HCT116 (cell line): ENCODE results near the gene IL18. TPM values are rescaled to one million over a fixed set of nuclear protein-coding genes. Genes with fewer than 3 reads are reported as not detected.

ENCODE experiments used
- ATAC-seq: fragments of 200-7000 bp; cut with Tn5 transposase; 2 replicates; pipeline ENCODE4 v1.9.1; 2020; ENCODE audit warnings: mild to moderate bottlenecking, moderate library complexity
- BruUV-seq: library from RNA; stranded (reverse); fragments of 400-500 nt; replicated peaks from 2 replicates; lab custom pipeline; 2021; lab: Mats Ljungman, UMichigan
- CTCF ChIA-PET: fragments of 300-600 bp; sonication (Branson Sonifier 250); formaldehyde crosslinking; loops from one replicate; lab custom pipeline; 2021; ENCODE audit warnings: antibody characterized with exemption; lab: Charles Lee
- POLR2A ChIA-PET: fragments of 300-600, 350-600 bp; sonication (Branson Sonifier 250); formaldehyde crosslinking; loops from one replicate; lab custom pipeline; 2021; ENCODE audit warnings: antibody characterized with exemption; lab: Charles Lee
- RAD21 ChIA-PET, 2 experiments: fragments of 300-600 bp; sonication (Branson Sonifier 250); formaldehyde crosslinking; loops; one replicate each; lab custom pipeline; 2023; ENCODE audit warnings: low total read pairs in 2 of 2; ENCODE audit not compliant: uncharacterized antibody in 2 of 2, unreplicated experiment in 2 of 2, low non-redundant PET in 1 of 2; lab: Charles Lee
- DNase-seq: peaks from one replicate; pipeline ENCODE4 v3.0.0-alpha.2; 2010; ENCODE audit warnings: low read depth, low spot score
- H2AFZ ChIP-seq: fragments of 200-600 bp; shearing (Covaris generic), sonication (generic); 2 replicates; pipeline ENCODE4 v1.6.1; 2017; ENCODE audit warnings: low read depth, mixed run types, mixed read lengths, antibody characterized with exemption, low read length; ENCODE audit not compliant: poor library complexity, severe bottlenecking
- H3K27ac ChIP-seq: 2 replicates; pipeline ENCODE4 v1.5.1; 2012; ENCODE audit warnings: low read depth, low read length
- H3K27me3 ChIP-seq: fragments of 200-600 bp; sonication (generic); 2 replicates; pipeline ENCODE4 v1.6.1; 2016; ENCODE audit warnings: mixed run types, low read length, mixed read lengths; ENCODE audit not compliant: insufficient read depth
- H3K36me3 ChIP-seq, 2 experiments: fragments of 200-500 bp in 1 of 2; fragments of 200-600 bp in 1 of 2; sonication (Bioruptor generic) in 1 of 2; sonication (generic) in 1 of 2; 2 replicates each; pipeline versions ENCODE4 v1.5.1 to v1.6.1; 2014 to 2016; ENCODE audit warnings: low read length in 2 of 2, inconsistent platforms in 1 of 2, mixed read lengths in 1 of 2, mixed run types in 1 of 2; ENCODE audit not compliant: insufficient read depth in 2 of 2, control insufficient read depth in 1 of 2
- H3K4me1 ChIP-seq, 2 experiments: fragments of 200-600 bp in 1 of 2; sonication (generic) in 1 of 2; 2 replicates each; pipeline versions ENCODE4 v1.5.1 to v1.6.1; 2012 to 2017; ENCODE audit warnings: low read length in 2 of 2, inconsistent platforms in 1 of 2, mild to moderate bottlenecking in 1 of 2, mixed read lengths in 1 of 2, mixed run types in 1 of 2, moderate library complexity in 1 of 2; ENCODE audit not compliant: insufficient read depth in 2 of 2, control insufficient read depth in 1 of 2
- H3K4me2 ChIP-seq: fragments of 200-600 bp; sonication (generic); 2 replicates; pipeline ENCODE4 v1.6.1; 2017; ENCODE audit warnings: mixed run types, low read length, mixed read lengths
- H3K4me3 ChIP-seq, 2 experiments: fragments of 200-600 bp in 1 of 2; sonication (generic) in 1 of 2; replicated peaks in 1 of 2; 2 replicates each; pipeline ENCODE4 v1.5.1; 2011 to 2016; ENCODE audit warnings: low read length in 2 of 2, control low read depth in 1 of 2, low read depth in 1 of 2, mild to moderate bottlenecking in 1 of 2, mixed read lengths in 1 of 2, mixed run types in 1 of 2
- H3K79me2 ChIP-seq: fragments of 200-600 bp; sonication (generic); 2 replicates; pipeline ENCODE4 v1.6.1; 2017; ENCODE audit warnings: mild to moderate bottlenecking, mixed run types, low read length, moderate library complexity, mixed read lengths; ENCODE audit not compliant: insufficient read depth
- H3K9ac ChIP-seq: fragments of 200-600 bp; sonication (generic); 2 replicates; pipeline ENCODE4 v1.6.1; 2016; ENCODE audit warnings: low read length, mixed read lengths
- H3K9me2 ChIP-seq: fragments of 200-600 bp; sonication (generic), shearing (Covaris generic); 2 replicates; pipeline ENCODE4 v1.6.1; 2017; ENCODE audit warnings: mixed run types, mild to moderate bottlenecking, moderate library complexity; ENCODE audit not compliant: insufficient read depth
- H3K9me3 ChIP-seq, 2 experiments: fragments of 200-500 bp in 1 of 2; fragments of 200-600 bp in 1 of 2; sonication (Bioruptor generic) in 1 of 2; sonication (generic) in 1 of 2; 2 replicates each; pipeline ENCODE4 v1.6.1; 2014 to 2017; ENCODE audit warnings: low read length in 2 of 2, mixed read lengths in 2 of 2, inconsistent platforms in 1 of 2, low read depth in 1 of 2, mild to moderate bottlenecking in 1 of 2, mixed run types in 1 of 2, moderate library complexity in 1 of 2; ENCODE audit not compliant: control insufficient read depth in 1 of 2, insufficient read depth in 1 of 2
- H4K20me1 ChIP-seq: fragments of 200-600 bp; sonication (generic), shearing (Covaris generic); 2 replicates; pipeline ENCODE4 v1.6.1; 2017; ENCODE audit warnings: mixed run types, mild to moderate bottlenecking, moderate library complexity; ENCODE audit not compliant: insufficient read depth
- ATF3 ChIP-seq: IDR thresholded peaks from 2 replicates; pipeline ENCODE4 v1.6.1; 2012
- CBX3 ChIP-seq: IDR thresholded peaks from 2 replicates; pipeline ENCODE4 v1.6.1; 2012; ENCODE audit warnings: low read depth
- CEBPB ChIP-seq: IDR thresholded peaks from 2 replicates; pipeline ENCODE4 v1.6.1; 2012; ENCODE audit warnings: low read depth
- CTCF ChIP-seq, 3 experiments: fragments of 200-600 bp in 1 of 3; sonication (generic) in 1 of 3; IDR thresholded peaks in 2 of 3; conservative IDR thresholded peaks in 1 of 3; 2 replicates each; pipeline ENCODE4 v1.5.1; 2012 to 2017; ENCODE audit warnings: low read depth in 2 of 3, low read length in 2 of 3, antibody characterized with exemption in 1 of 3, borderline replicate concordance in 1 of 3, control low read depth in 1 of 3, mild to moderate bottlenecking in 1 of 3, mixed read lengths in 1 of 3, mixed run types in 1 of 3, moderate library complexity in 1 of 3; ENCODE audit not compliant: insufficient read depth in 1 of 3
- EZH2phosphoT487 ChIP-seq: fragments of 200-600 bp; IDR thresholded peaks from 2 replicates; pipeline ENCODE4 v1.6.1; 2018; ENCODE audit warnings: antibody characterized with exemption, borderline replicate concordance
- FOSL1 ChIP-seq: IDR thresholded peaks from 2 replicates; pipeline ENCODE4 v1.6.1; 2012; ENCODE audit warnings: low read depth
- JUND ChIP-seq: IDR thresholded peaks from 2 replicates; pipeline ENCODE4 v1.6.1; 2012
- MAX ChIP-seq: IDR thresholded peaks from 2 replicates; pipeline ENCODE4 v1.6.1; 2012
- POLR2A ChIP-seq: IDR thresholded peaks from 2 replicates; pipeline ENCODE4 v1.7.0; 2011; ENCODE audit warnings: borderline replicate concordance; ENCODE audit not compliant: insufficient read depth, insufficient read length; ENCODE audit errors: extremely low read depth
- POLR2AphosphoS5 ChIP-seq: IDR thresholded peaks from 2 replicates; pipeline ENCODE4 v1.6.1; 2011; ENCODE audit warnings: mild to moderate bottlenecking, low read depth, low read length, moderate library complexity
- RAD21 ChIP-seq: IDR thresholded peaks from 2 replicates; pipeline ENCODE4 v1.6.1; 2012; ENCODE audit warnings: low read depth, mild to moderate bottlenecking
- SIN3A ChIP-seq: IDR thresholded peaks from 2 replicates; pipeline ENCODE4 v1.6.1; 2012; ENCODE audit warnings: low read depth
- SP1 ChIP-seq: IDR thresholded peaks from 2 replicates; pipeline ENCODE4 v1.6.1; 2012; ENCODE audit warnings: low read depth
- SRF ChIP-seq: IDR thresholded peaks from 2 replicates; pipeline ENCODE4 v1.6.1; 2012; ENCODE audit warnings: low read depth
- TCF7L2 ChIP-seq: IDR thresholded peaks from 2 replicates; pipeline ENCODE4 v1.7.0; 2011; ENCODE audit warnings: borderline replicate concordance, inconsistent platforms; ENCODE audit not compliant: insufficient read depth, insufficient read length; ENCODE audit errors: extremely low read depth
- YY1 ChIP-seq: IDR thresholded peaks from 2 replicates; pipeline ENCODE4 v1.6.1; 2011; ENCODE audit warnings: low read length, low read depth, moderate library complexity, mild to moderate bottlenecking; ENCODE audit not compliant: insufficient replicate concordance; ENCODE audit errors: extremely low read depth
- ZBTB33 ChIP-seq: IDR thresholded peaks from 2 replicates; pipeline ENCODE4 v1.6.1; 2011; ENCODE audit warnings: mild to moderate bottlenecking, low read length, moderate library complexity; ENCODE audit not compliant: insufficient replicate concordance; ENCODE audit errors: extremely low read depth
- ZFX ChIP-seq: fragments of 450-650 bp; IDR thresholded peaks from 2 replicates; pipeline ENCODE4 v1.6.1; 2017
- ZNF274 ChIP-seq: fragments of 200-500 bp; sonication (Bioruptor generic); IDR thresholded peaks from 2 replicates; pipeline ENCODE4 v1.6.1; 2014; ENCODE audit warnings: mild to moderate bottlenecking, low read depth, low read length, inconsistent platforms
- intact Hi-C: fragments of 100-400 bp; cut with micrococcal nuclease; formaldehyde crosslinking; loops from 2 replicates; pipeline ENCODE4 v1.10.0; 2022
- total RNA-seq: library from RNA; stranded (reverse); gene quantifications from one replicate; pipeline ENCODE4 v1.2.1, GENCODE V29; 2021; ENCODE audit not compliant: unreplicated experiment

Gene IL18
- total RNA-seq, 1 experiment from 2014 or later, result 112 TPM

- TF ChIP-seq EZH2phosphoT487 (no peak), ZNF274 (no peak), ATF3 (no peak), SP1 (no peak), CBX3 (no peak), POLR2AphosphoS5 (no peak), POLR2A (no peak), YY1 (no peak), ZFX (no peak), ZBTB33 (no peak), JUND (no peak)
Observed at GRCh38 chr11:112166562-112166961, 2.7 kb upstream of the IL18 start (continued).

GRCh38 chr11:112165049-112165448, 1.2 kb upstream of the IL18 start:
- POLR2A ChIA-PET, result interaction anchor here (1.0 to 2.4 kb wide), 2 partner anchors 8 kb away, joined by 4 to 13 read pairs; no protein-coding TSS in a partner anchor
- ATAC-seq, result no peak

More at GRCh38 chr11:112165049-112165448, 1.2 kb upstream of the IL18 start:
- no peak overlapping the region for H3K9ac ChIP-seq
- TF ChIP-seq CEBPB (no peak), FOSL1 (no peak), POLR2A (no peak), SIN3A (no peak), SRF (no peak), JUND (no peak), RAD21 (no peak), POLR2AphosphoS5 (no peak), MAX (no peak), EZH2phosphoT487 (no peak), ZFX (no peak), TCF7L2 (no peak), CTCF (IDR thresholded peaks at IDR 0.05 in 2 of 3, conservative IDR thresholded peaks at IDR 0.05 in 1 of 3; ENCODE audit: borderline replicate concordance in 1 of 3, insufficient read depth in 1 of 3, low read depth in 2 of 3, low read length in 2 of 3) (no peak)
- H3K9me2 ChIP-seq, result no peaks in the 10 kb centered on the region
- no peak overlapping the region for H3K27ac ChIP-seq
- H3K27me3 ChIP-seq, result no peaks in the 10 kb centered on the region
- DNase-seq, result no peak
- H3K4me2 ChIP-seq, result no peak overlapping the region
- H4K20me1 ChIP-seq, result no peaks in the 10 kb centered on the region
- peaks cover 39% of the 10 kb centered on the region for H3K79me2 ChIP-seq
- peaks cover 0 to 5% of the 10 kb centered on the region in 2 experiments; a peak in 2 of 4 replicates for H3K36me3 ChIP-seq
- H2AFZ ChIP-seq, result no peak overlapping the region
- BruUV-seq, result no TSS peak
- intact Hi-C loops, result no loop called here
- ChIA-PET RAD21 (no interaction called here), CTCF (interaction anchor here (1.0 to 3.1 kb wide), 2 partner anchors 10 to 52 kb away, joined by 4 to 11 read pairs; partner anchors contain the start of gene BCO2)
- H3K4me3 ChIP-seq, result no peak overlapping the region
- no peaks in the 10 kb centered on the region for H3K9me3 ChIP-seq
- peaks cover 14 to 55% of the 10 kb centered on the region in 2 experiments for H3K4me1 ChIP-seq
